IMR-90 (cell line): ENCODE measurements around the gene NR4A3. TPM values are rescaled to one million over a fixed set of nuclear protein-coding genes. Genes with fewer than 3 reads are reported as not detected.

ENCODE experiments used
- ATAC-seq: fragments of 200-7000 bp; cut with Tn5 transposase; 2 replicates; pipeline ENCODE4 v1.9.1; 2020; ENCODE audit warnings: low read depth, mild to moderate bottlenecking, moderate library complexity
- BruUV-seq: library from RNA; stranded (reverse); fragments of 400-500 nt; replicated peaks from 2 replicates; lab custom pipeline; 2021; lab: Mats Ljungman, UMichigan
- CTCF ChIA-PET: fragments of 300-600 bp; formaldehyde crosslinking; extraction: SDS; loops from one replicate; lab custom pipeline; 2021; ENCODE audit warnings: antibody characterized with exemption; lab: Yijun Ruan, JAX
- POLR2A ChIA-PET: fragments of 300-600 bp; sonication (Branson Sonifier 250); formaldehyde crosslinking; loops from one replicate; lab custom pipeline; 2022; ENCODE audit warnings: antibody characterized with exemption; ENCODE audit not compliant: unreplicated experiment; lab: Charles Lee
- DNase-seq: peaks from one replicate; pipeline ENCODE4 v3.0.0; 2013
- H2AFZ ChIP-seq: replicated peaks from 2 replicates; pipeline ENCODE3; 2013; ENCODE audit warnings: low read length, mild to moderate bottlenecking; ENCODE audit not compliant: poor library complexity
- H2AK5ac ChIP-seq: 2 replicates; pipeline ENCODE4 v1.6.1; 2013; ENCODE audit warnings: low read depth, low read length, inconsistent platforms
- H2AK9ac ChIP-seq: replicated peaks from 2 replicates; pipeline ENCODE3; 2013; ENCODE audit warnings: mild to moderate bottlenecking, low read depth, low read length, moderate library complexity; ENCODE audit not compliant: poor library complexity
- H2BK120ac ChIP-seq: 2 replicates; pipeline ENCODE4 v1.6.1; 2013; ENCODE audit warnings: low read depth, low read length, inconsistent platforms
- H2BK15ac ChIP-seq: 3 replicates; pipeline ENCODE4 v1.6.1; 2013; ENCODE audit warnings: low read depth, low read length, inconsistent platforms
- H2BK20ac ChIP-seq: 2 replicates; pipeline ENCODE4 v1.6.1; 2013; ENCODE audit warnings: low read depth, mild to moderate bottlenecking, inconsistent platforms, low read length, moderate library complexity
- H2BK5ac ChIP-seq: 2 replicates; pipeline ENCODE4 v1.6.1; 2013; ENCODE audit warnings: mild to moderate bottlenecking, low read depth, low read length, inconsistent platforms; ENCODE audit not compliant: poor library complexity, severe bottlenecking
- H3K14ac ChIP-seq: replicated peaks from 2 replicates; pipeline ENCODE4 v1.6.1; 2013; ENCODE audit warnings: low read depth, low read length, inconsistent platforms
- H3K18ac ChIP-seq: 2 replicates; pipeline ENCODE4 v1.6.1; 2013; ENCODE audit warnings: low read depth, low read length, control low read depth
- H3K23ac ChIP-seq: 2 replicates; pipeline ENCODE4 v1.6.1; 2013; ENCODE audit warnings: low read depth, low read length, inconsistent platforms
- H3K27ac ChIP-seq: 2 replicates; pipeline ENCODE4 v1.5.1; 2013; ENCODE audit warnings: mild to moderate bottlenecking, control low read depth, low read length; ENCODE audit not compliant: insufficient read depth
- H3K27me3 ChIP-seq: 2 replicates; pipeline ENCODE4 v1.6.1; 2013; ENCODE audit warnings: low read length; ENCODE audit not compliant: control insufficient read depth, insufficient read depth
- H3K36me3 ChIP-seq: 2 replicates; pipeline ENCODE4 v1.6.1; 2013; ENCODE audit warnings: low read length, mixed read lengths; ENCODE audit not compliant: control insufficient read depth, insufficient read depth
- H3K4ac ChIP-seq: 2 replicates; pipeline ENCODE4 v1.6.1; 2013; ENCODE audit warnings: low read depth, low read length, inconsistent platforms
- H3K4me1 ChIP-seq: 2 replicates; pipeline ENCODE4 v1.6.1; 2013; ENCODE audit warnings: low read length, mixed read lengths; ENCODE audit not compliant: control insufficient read depth, insufficient read depth
- H3K4me2 ChIP-seq: 2 replicates; pipeline ENCODE4 v1.6.1; 2013; ENCODE audit warnings: low read depth, mild to moderate bottlenecking, control low read depth, low read length, moderate library complexity
- H3K4me3 ChIP-seq: 2 replicates; pipeline ENCODE4 v1.5.1; 2013; ENCODE audit warnings: low read depth, mild to moderate bottlenecking, control low read depth, low read length, moderate library complexity; ENCODE audit not compliant: insufficient read depth
- H3K56ac ChIP-seq: 2 replicates; pipeline ENCODE4 v1.6.1; 2013; ENCODE audit warnings: low read length, inconsistent platforms; ENCODE audit not compliant: insufficient read depth; ENCODE audit errors: extremely low read depth
- H3K79me1 ChIP-seq, 2 experiments: 2 replicates each; pipeline ENCODE4 v1.6.1; 2013; ENCODE audit warnings: low read length in 2 of 2, inconsistent platforms in 1 of 2, low read depth in 1 of 2
- H3K9ac ChIP-seq: 2 replicates; pipeline ENCODE4 v1.6.1; 2013; ENCODE audit warnings: low read depth, low read length, control low read depth
- H3K9me1 ChIP-seq: 2 replicates; pipeline ENCODE4 v1.6.1; 2013; ENCODE audit warnings: low read length, inconsistent platforms; ENCODE audit not compliant: insufficient read depth
- H3K9me3 ChIP-seq: 2 replicates; pipeline ENCODE4 v1.6.1; 2013; ENCODE audit warnings: low read length; ENCODE audit not compliant: control insufficient read depth, insufficient read depth
- H4K20me1 ChIP-seq: 2 replicates; pipeline ENCODE4 v1.6.1; 2013; ENCODE audit warnings: low read length, inconsistent platforms; ENCODE audit not compliant: insufficient read depth
- H4K5ac ChIP-seq: 2 replicates; pipeline ENCODE4 v1.6.1; 2013; ENCODE audit warnings: mild to moderate bottlenecking, low read depth, low read length, control low read depth
- H4K8ac ChIP-seq, 2 experiments: 2 replicates each; pipeline ENCODE4 v1.6.1; 2013; ENCODE audit warnings: low read depth in 2 of 2, low read length in 2 of 2, control low read depth in 1 of 2, inconsistent platforms in 1 of 2
- H4K91ac ChIP-seq: 2 replicates; pipeline ENCODE4 v1.6.1; 2013; ENCODE audit warnings: low read depth, low read length, inconsistent platforms; ENCODE audit not compliant: insufficient read depth
- BHLHE40 ChIP-seq: fragments of 150-350 bp; IDR thresholded peaks from 2 replicates; pipeline ENCODE4 v1.6.1; 2016; ENCODE audit warnings: mild to moderate bottlenecking, low read depth, low read length
- CEBPB ChIP-seq: IDR thresholded peaks from 2 replicates; pipeline ENCODE4 v1.6.1; 2012; ENCODE audit warnings: low read depth, low read length, improper control_type of control experiment
- CHD1 ChIP-seq: IDR thresholded peaks from 2 replicates; pipeline ENCODE4 v1.6.1; 2012; ENCODE audit warnings: low read depth, low read length, improper control_type of control experiment
- CTCF ChIP-seq: conservative IDR thresholded peaks from 2 replicates; pipeline ENCODE4 v1.5.1; 2012; ENCODE audit warnings: mild to moderate bottlenecking, low read depth, low read length, improper control_type of control experiment
- ELK1 ChIP-seq: fragments of 150-350 bp; IDR thresholded peaks from 2 replicates; pipeline ENCODE4 v1.6.1; 2016; ENCODE audit warnings: low read depth, mild to moderate bottlenecking, low read length, moderate library complexity, borderline replicate concordance
- FOS ChIP-seq: fragments of 150-350 bp; IDR thresholded peaks from 2 replicates; pipeline ENCODE4 v1.6.1; 2016; ENCODE audit warnings: low read depth, low read length
- MAFK ChIP-seq: IDR thresholded peaks from 2 replicates; pipeline ENCODE4 v1.6.1; 2012; ENCODE audit warnings: low read depth, low read length, improper control_type of control experiment
- MAZ ChIP-seq: IDR thresholded peaks from 2 replicates; pipeline ENCODE4 v1.6.1; 2012; ENCODE audit warnings: low read depth, mild to moderate bottlenecking, low read length, improper control_type of control experiment, moderate library complexity, borderline replicate concordance
- MXI1 ChIP-seq: IDR thresholded peaks from 2 replicates; pipeline ENCODE4 v1.6.1; 2012; ENCODE audit warnings: low read depth, mild to moderate bottlenecking, low read length, moderate library complexity, borderline replicate concordance
- NFE2L2 ChIP-seq: fragments of 150-350 bp; IDR thresholded peaks from 2 replicates; pipeline ENCODE4 v1.6.1; 2016; ENCODE audit warnings: low read depth, mild to moderate bottlenecking, low read length
- POLR2A ChIP-seq: IDR thresholded peaks from 2 replicates; pipeline ENCODE4 v1.6.1; 2012; ENCODE audit warnings: mild to moderate bottlenecking, low read depth, low read length
- RAD21 ChIP-seq: IDR thresholded peaks from 2 replicates; pipeline ENCODE4 v1.6.1; 2012; ENCODE audit warnings: low read length, improper control_type of control experiment
- RCOR1 ChIP-seq: IDR thresholded peaks from 2 replicates; pipeline ENCODE4 v1.6.1; 2012; ENCODE audit warnings: mild to moderate bottlenecking, low read length, improper control_type of control experiment; ENCODE audit not compliant: insufficient replicate concordance
- RFX5 ChIP-seq: IDR thresholded peaks from 2 replicates; pipeline ENCODE4 v1.8.0; 2012; ENCODE audit warnings: low read depth, mild to moderate bottlenecking, low read length, moderate library complexity
- SMC3 ChIP-seq: fragments of 150-350 bp; IDR thresholded peaks from 2 replicates; pipeline ENCODE4 v1.6.1; 2016; ENCODE audit warnings: low read depth, mild to moderate bottlenecking, antibody characterized with exemption, low read length, moderate library complexity
- USF2 ChIP-seq: fragments of 150-350 bp; IDR thresholded peaks from 2 replicates; pipeline ENCODE4 v1.6.1; 2017; ENCODE audit warnings: mild to moderate bottlenecking, antibody characterized with exemption, low read length, low read depth
- WGBS, 2 experiments: methylation state at CpG; one replicate each; pipeline versions ENCODE4 v1.1.5 to v1.1.7; 2013; ENCODE audit warnings: missing lambda C conversion rate in 2 of 2; ENCODE audit not compliant: insufficient read length in 1 of 2; ENCODE audit errors: extremely low coverage in 2 of 2; 5-methylcytosine and 5-hydroxymethylcytosine counted together
- dilution Hi-C: fragments of 300-500 bp; cut with HindIII; formaldehyde crosslinking; loops from one replicate; pipeline ENCODE4 v1.14.3; 2018; ENCODE audit warnings: low sequenced_read_pairs; ENCODE audit not compliant: unreplicated experiment
- in situ Hi-C: fragments of 300-500 bp; cut with MboI; formaldehyde crosslinking; loops from 3 replicates; pipeline ENCODE4 v1.14.3; 2019; ENCODE audit warnings: low sequenced_read_pairs, inconsistent platforms, mixed read lengths
- intact Hi-C: fragments of 100-400 bp; cut with micrococcal nuclease; formaldehyde crosslinking; loops from 2 replicates; pipeline ENCODE4 v1.10.0; 2022
- polyA plus RNA-seq, 3 experiments: library from polyadenylated mRNA; depleted of rRNA; stranded (reverse); fragments of >200 nt; gene quantifications; 2 replicates each; pipeline ENCODE4 v1.2.3, GENCODE V29; 2012; ENCODE audit warnings: low replicate concordance in 1 of 3
- total RNA-seq: library from RNA; depleted of rRNA; stranded (reverse); fragments of >200 nt; gene quantifications from 2 replicates; pipeline ENCODE4 v1.2.3, GENCODE V29; 2012

NR4A3 gene
- total and polyA plus RNA-seq, 2 of the 4 experiments (the other 2 are of a cell fraction): 0.27 to 0.54 TPM

GRCh38 chr9:99858087-99858486 is 36.4 kb downstream of the NR4A3 start:
- no peak for ATAC-seq
- Histone ChIP-seq H3K18ac (no peak overlapping the region), H3K79me1 (0 out of 4 replicates have a peak, but pooled peaks cover 0 to 4% of the 10 kb centered on the region in 2 experiments)

More at GRCh38 chr9:99858087-99858486, 36.4 kb downstream of the NR4A3 start:
- POLR2A ChIA-PET: interaction anchor here (0.6 kb wide), 1 partner anchor 46 kb away, joined by 3 read pairs; no protein-coding TSS in a partner anchor
- no peak overlapping the region for H2BK5ac ChIP-seq
- H2BK15ac ChIP-seq: no peak overlapping the region
- H4K91ac ChIP-seq: no peak overlapping the region
- no peak overlapping the region for H2AFZ ChIP-seq
- DNase-seq: no peak
- H2BK120ac ChIP-seq: no peak overlapping the region
- H3K36me3 ChIP-seq: no peaks in the 10 kb centered on the region
- no peak overlapping the region for H4K8ac ChIP-seq
- H2AK5ac ChIP-seq: no peak overlapping the region
- H3K27me3 ChIP-seq: no peaks in the 10 kb centered on the region
- H2AK9ac ChIP-seq: no peak overlapping the region
- no peak overlapping the region for H3K4me2 ChIP-seq
- no peak overlapping the region for H2BK20ac ChIP-seq
- no peak for TF ChIP-seq CHD1
- TF ChIP-seq BHLHE40: no peak
- TF ChIP-seq SMC3: no peak
- no peak for TF ChIP-seq MAZ
- TF ChIP-seq RCOR1: no peak
- TF ChIP-seq ELK1: no peak
- no peak; the same call in 1 of the 2 replicates for TF ChIP-seq POLR2A
- TF ChIP-seq NFE2L2: no peak
- TF ChIP-seq FOS: no peak
- TF ChIP-seq RFX5: no peak
- no peak for TF ChIP-seq RAD21
- TF ChIP-seq MAFK: no peak
- TF ChIP-seq CTCF: no peak
- TF ChIP-seq USF2: no peak
- no peak for TF ChIP-seq MXI1
- no peak for TF ChIP-seq CEBPB
- no peak overlapping the region for H3K23ac ChIP-seq
- BruUV-seq: no TSS peak
- CTCF ChIA-PET: no interaction called here
- no peak overlapping the region for H3K4me3 ChIP-seq
- H3K27ac ChIP-seq: no peak overlapping the region
- H3K9ac ChIP-seq: no peak overlapping the region
- WGBS, 2 experiments: 80% methylated on average over 1 of the region's 3 CpGs; no CpG with 5 or more reads in 1 of the 2 experiments
- H3K56ac ChIP-seq: no peak overlapping the region
- intact Hi-C loops (no loop called here), dilution Hi-C loops (no loop called here), in situ Hi-C loops (no loop called here)
- H3K9me3 ChIP-seq: no peaks in the 10 kb centered on the region
- H3K14ac ChIP-seq: no peak overlapping the region
- H3K4ac ChIP-seq: no peak overlapping the region
- peaks cover 3% of the 10 kb centered on the region; the same call in 1 of the 2 replicates for H3K9me1 ChIP-seq
- peaks cover 3% of the 10 kb centered on the region; the same call in 1 of the 2 replicates for H3K4me1 ChIP-seq
- H4K5ac ChIP-seq: no peak overlapping the region
- H4K20me1 ChIP-seq: no peaks in the 10 kb centered on the region
